IPS-20b (cell line): ENCODE results near the gene ZNF552.
"Not testable (repeated sequence)": the region's sequence is repeated elsewhere in the genome, so short reads cannot be mapped to it uniquely, and the experiment has no call there.

Experiments
- H3K27ac ChIP-seq: one replicate; pipeline ENCODE4 v1.5.1; 2013; ENCODE audit warnings: low read length
- H3K27me3 ChIP-seq: 2 replicates; pipeline ENCODE4 v1.6.1; 2013; ENCODE audit warnings: mild to moderate bottlenecking, low read length, inconsistent platforms; ENCODE audit not compliant: insufficient read depth
- H3K36me3 ChIP-seq: 2 replicates; pipeline ENCODE4 v1.6.1; 2013; ENCODE audit warnings: low read depth, mild to moderate bottlenecking, inconsistent platforms, low read length, moderate library complexity; ENCODE audit not compliant: insufficient read depth
- H3K4me1 ChIP-seq: 2 replicates; pipeline ENCODE4 v1.6.1; 2013; ENCODE audit warnings: mild to moderate bottlenecking, control low read depth, inconsistent platforms, low read length, moderate library complexity; ENCODE audit not compliant: insufficient read depth
- H3K4me3 ChIP-seq: 2 replicates; pipeline ENCODE4 v1.5.1; 2013; ENCODE audit warnings: mild to moderate bottlenecking, low read length, inconsistent platforms
- H3K9ac ChIP-seq: 2 replicates; pipeline ENCODE4 v1.6.1; 2013; ENCODE audit warnings: low read depth, mild to moderate bottlenecking, inconsistent platforms, low read length, moderate library complexity
- H3K9me3 ChIP-seq: 2 replicates; pipeline ENCODE4 v1.6.1; 2013; ENCODE audit warnings: mild to moderate bottlenecking, low read depth, low read length, inconsistent platforms; ENCODE audit not compliant: insufficient read depth

Gene ZNF552

DNA sequence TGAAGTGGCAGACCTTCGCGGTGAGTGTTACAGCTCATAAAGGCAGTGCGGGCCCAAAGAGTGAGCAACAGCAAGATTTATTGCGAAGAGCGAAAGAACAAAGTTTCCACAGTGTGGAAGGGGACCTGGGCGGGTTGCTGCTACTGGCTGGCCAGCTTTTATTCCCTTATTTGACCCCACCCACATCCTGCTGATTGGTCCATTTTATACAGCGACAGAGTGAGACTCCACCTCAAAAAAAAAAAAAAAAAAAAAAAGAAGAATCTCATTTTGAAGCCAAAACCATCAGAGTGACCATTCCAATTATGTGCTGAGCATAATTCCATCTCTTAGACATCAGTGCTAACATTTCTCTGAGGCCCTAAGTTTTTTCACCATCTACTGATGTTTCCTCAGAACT, 1.9 kb upstream of the ZNF552 start:
- no peak overlapping the region for H3K27ac ChIP-seq
- H3K27me3 ChIP-seq, result no peaks in the 10 kb centered on the region
- peaks cover 9% of the 10 kb centered on the region; the same call in 1 of the 2 replicates for H3K4me1 ChIP-seq
- H3K36me3 ChIP-seq, result peaks cover 25% of the 10 kb centered on the region
- H3K9ac ChIP-seq, result no peak overlapping the region
- no peak overlapping the region for H3K4me3 ChIP-seq
- H3K9me3 ChIP-seq, result no peaks in the 10 kb centered on the region

DNA sequence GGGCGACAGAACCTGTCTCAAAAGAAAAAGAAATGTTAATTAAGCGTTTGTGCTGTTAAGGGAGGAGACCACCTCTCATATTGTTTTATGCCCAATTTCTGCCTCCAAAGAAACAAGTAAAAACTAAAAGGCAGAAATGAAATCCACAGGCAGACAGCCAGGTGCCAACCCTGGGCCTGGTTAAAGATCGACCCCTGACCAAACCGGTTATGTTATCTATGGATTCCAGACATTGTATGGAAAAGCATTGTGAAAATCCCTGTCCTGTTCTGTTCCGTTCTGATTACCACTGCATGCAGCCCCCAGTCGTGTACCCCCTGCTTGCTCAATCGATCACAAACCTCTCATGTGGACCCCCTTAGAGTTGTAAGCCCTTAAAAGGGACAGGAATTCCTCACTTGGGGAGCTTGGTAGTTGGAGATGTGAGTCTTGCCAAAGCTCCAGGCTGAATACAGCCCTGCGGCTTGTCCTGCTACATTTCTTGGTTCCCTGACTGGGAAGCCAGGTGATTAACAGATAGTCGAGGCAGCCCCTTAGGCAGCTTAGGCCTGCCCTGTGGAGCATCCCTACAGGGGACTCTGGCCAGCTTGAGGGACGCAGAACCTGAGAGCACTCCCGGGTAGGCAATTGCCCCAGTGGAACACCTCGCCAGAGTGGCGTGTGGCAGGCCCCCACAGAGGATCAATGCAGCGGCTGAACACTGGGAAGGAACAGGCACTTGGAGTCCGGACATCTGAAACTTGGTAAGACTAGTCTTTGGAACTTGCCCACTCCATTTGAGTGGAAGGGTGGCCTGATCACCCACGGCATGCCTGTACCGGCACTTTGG, 748 bp upstream of the ZNF552 start:
- Histone ChIP-seq H3K9me3 (no peaks in the 10 kb centered on the region), H3K4me1 (peaks cover 6% of the 10 kb centered on the region; the same call in 1 of the 2 replicates), H3K9ac (no peak overlapping the region), H3K27me3 (no peaks in the 10 kb centered on the region), H3K27ac (no peak overlapping the region), H3K4me3 (peak overlapping the region; percentile 99; the same call in 1 of the 2 replicates), H3K36me3 (peaks cover 21% of the 10 kb centered on the region)

DNA sequence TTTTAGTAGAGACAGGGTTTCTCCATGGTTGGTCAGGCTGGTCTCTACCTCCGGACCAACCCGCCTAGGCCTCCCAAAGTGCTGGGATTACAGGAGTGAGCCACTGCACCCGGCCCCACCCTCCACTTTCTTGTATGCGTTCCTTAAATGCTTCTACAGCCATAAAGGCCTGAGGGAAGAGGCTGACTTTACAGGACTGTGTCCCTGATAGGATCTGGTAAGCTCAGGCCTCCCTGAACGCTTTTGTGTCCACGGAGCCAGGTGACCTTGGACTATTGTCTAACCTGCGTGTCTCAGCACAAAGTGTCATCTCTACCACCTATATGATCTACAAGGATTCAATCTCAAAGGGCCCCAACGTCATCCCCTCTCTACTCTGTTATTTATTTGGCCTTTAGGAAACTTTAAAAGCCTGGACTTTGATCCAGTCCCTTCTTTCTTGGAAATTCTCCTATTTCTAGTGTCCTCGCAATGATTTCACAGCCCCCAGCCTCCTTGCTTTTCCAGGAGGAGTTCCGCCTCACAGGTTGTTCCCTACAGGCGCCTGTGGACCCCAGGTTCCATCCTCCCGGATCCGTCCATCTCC, 701 bp downstream of the ZNF552 start:
- H3K9ac ChIP-seq, result peak overlapping the region; percentile 95
- no peaks in the 10 kb centered on the region for H3K9me3 ChIP-seq
- H3K4me3 ChIP-seq, result peak overlapping the region; percentile 99
- H3K4me1 ChIP-seq, result peaks cover 6% of the 10 kb centered on the region; the same call in 1 of the 2 replicates
- H3K27ac ChIP-seq, result peak overlapping the region; percentile 80
- no peaks in the 10 kb centered on the region for H3K27me3 ChIP-seq
- H3K36me3 ChIP-seq, result peaks cover 35% of the 10 kb centered on the region

DNA sequence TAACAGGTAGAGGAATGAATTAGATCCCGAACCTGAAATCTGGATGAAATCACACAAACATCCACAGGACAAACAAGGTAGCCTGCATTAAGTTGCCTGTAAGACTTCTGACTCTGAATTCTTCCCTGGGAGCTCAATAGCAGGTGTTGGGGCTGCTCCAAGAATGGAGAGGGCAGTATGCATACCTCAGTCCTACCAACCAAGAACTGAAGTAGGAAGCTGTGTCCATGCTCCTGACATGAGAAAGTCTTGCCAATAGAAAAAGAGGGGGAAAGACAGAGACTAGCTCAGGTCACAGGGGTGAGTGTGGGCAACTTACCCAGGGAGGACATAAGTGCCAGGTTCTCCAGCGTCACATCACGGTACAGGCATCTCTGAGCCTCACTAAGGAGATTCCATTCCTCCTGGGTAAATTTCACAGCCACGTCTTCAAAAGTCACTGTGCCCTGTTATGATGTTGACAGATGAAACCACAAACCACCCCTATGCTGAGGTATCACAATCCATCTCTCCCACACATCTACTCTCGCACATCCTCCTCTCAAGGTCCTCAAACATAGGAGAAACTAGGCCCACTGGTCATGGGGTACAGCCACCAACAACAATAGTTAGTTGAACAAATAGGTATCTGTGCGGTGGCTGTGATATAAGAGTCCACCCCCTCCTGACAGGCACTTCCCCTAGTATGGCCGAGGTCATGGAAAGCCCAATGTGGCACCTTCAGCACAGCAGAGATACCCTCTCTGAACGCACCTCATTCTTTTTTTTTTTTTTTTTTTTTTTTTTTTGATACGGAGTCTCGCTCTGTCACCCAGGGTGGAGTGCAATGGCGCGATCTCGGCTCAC, 1.5 kb downstream of the ZNF552 start:
- H3K27me3 ChIP-seq, H3K27ac ChIP-seq, H3K9ac ChIP-seq, H3K4me1 ChIP-seq, H3K9me3 ChIP-seq: not testable (repeated sequence)
- H3K4me3 ChIP-seq, result peak overlapping the region; percentile 99; the same call in 1 of the 2 replicates
- peaks cover 42% of the 10 kb centered on the region for H3K36me3 ChIP-seq

DNA sequence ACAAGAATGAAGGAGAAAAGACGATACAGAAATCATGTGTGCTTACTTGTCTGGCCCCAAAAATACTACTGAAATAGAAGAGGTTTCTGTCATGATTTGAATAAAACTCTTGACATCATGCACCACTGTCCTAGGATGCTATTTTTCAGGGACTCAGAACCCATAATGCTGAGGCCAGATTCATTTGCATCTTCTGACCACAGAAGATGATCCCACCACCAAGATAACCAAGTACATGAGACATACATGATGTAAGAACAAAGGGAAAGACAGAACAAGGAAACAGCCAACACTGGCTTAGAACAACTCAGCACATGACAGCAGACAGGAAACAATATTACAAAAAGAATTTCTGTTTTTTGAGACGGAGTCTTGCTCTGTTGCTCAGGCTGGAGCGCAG, 2.5 kb downstream of the ZNF552 start:
- H3K36me3 ChIP-seq, result peaks cover 51% of the 10 kb centered on the region
- no peaks in the 10 kb centered on the region for H3K27me3 ChIP-seq
- no peak overlapping the region for H3K4me3 ChIP-seq
- no peak overlapping the region for H3K9ac ChIP-seq
- H3K27ac ChIP-seq, result no peak overlapping the region
- no peaks in the 10 kb centered on the region for H3K9me3 ChIP-seq
- H3K4me1 ChIP-seq, result no peaks in the 10 kb centered on the region; the same call in 1 of the 2 replicates

DNA sequence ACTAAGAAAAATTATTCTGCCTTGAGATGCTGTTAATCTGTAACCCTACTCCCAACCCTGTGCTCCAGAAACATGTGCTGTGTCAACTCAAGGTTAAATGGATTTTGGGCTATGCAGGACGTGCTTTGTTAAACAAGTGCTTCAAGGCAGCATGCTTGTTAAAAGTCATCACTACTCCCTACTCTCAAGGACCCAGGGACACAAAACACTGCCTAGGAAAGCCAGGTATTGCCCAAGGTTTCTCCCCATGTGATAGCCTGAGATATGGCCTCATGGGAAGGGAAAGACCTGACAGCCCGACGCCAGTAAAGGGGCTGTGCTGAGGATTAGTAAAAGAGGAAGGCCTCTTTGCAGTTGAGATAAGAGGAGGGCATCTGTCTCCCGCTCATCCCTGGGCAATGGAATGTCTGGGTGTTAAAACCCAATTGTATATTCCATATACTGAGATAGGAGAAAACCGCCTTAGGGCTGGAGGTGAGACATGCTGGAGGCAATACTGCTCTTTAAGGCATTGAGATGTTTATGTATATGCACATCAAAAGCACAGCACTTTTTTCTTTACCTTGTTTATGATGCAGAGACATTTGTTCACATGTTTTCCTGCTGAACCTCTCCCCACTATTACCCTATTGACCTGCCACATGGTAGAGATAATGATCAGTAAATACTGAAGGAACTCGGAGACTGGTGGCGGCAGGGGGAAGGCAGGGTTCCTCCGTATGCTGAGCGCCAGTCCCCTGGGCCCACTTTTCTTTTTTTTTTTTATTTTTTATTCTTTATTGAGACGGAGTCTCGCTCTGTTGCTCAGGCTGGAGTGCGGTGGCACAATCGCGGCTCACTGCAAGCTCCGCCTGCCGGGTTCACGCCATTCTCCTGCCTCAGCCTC, 4.1 kb downstream of the ZNF552 start:
- H3K4me3 ChIP-seq, H3K4me1 ChIP-seq, H3K9ac ChIP-seq, H3K27ac ChIP-seq, H3K9me3 ChIP-seq, H3K27me3 ChIP-seq: not testable (repeated sequence)
- peaks cover 51% of the 10 kb centered on the region for H3K36me3 ChIP-seq

DNA sequence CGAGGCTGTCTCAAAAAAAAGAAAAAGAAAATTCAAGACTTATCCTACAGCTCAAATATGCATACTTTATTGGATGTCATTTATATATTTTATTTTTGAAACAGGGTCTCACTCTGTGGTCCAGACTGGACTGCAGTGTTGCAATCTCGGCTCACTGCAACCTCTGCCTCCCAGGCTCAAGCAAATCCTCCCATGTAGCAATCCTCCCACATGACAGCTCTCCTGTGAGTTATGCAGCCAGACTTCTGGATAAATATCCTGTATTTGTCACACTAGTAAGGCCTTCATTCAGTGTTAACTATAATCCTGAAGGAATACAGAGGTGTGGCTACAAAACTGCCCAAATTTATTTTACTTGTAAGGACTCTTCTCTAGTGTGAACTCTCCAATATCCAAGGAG, 7.2 kb downstream of the ZNF552 start:
- Histone ChIP-seq H3K27ac (no peak overlapping the region), H3K36me3 (peaks cover 41% of the 10 kb centered on the region), H3K27me3 (no peaks in the 10 kb centered on the region), H3K9me3 (no peaks in the 10 kb centered on the region), H3K9ac (no peak overlapping the region), H3K4me1 (peaks cover 10% of the 10 kb centered on the region; the same call in 1 of the 2 replicates), H3K4me3 (no peak overlapping the region)

DNA sequence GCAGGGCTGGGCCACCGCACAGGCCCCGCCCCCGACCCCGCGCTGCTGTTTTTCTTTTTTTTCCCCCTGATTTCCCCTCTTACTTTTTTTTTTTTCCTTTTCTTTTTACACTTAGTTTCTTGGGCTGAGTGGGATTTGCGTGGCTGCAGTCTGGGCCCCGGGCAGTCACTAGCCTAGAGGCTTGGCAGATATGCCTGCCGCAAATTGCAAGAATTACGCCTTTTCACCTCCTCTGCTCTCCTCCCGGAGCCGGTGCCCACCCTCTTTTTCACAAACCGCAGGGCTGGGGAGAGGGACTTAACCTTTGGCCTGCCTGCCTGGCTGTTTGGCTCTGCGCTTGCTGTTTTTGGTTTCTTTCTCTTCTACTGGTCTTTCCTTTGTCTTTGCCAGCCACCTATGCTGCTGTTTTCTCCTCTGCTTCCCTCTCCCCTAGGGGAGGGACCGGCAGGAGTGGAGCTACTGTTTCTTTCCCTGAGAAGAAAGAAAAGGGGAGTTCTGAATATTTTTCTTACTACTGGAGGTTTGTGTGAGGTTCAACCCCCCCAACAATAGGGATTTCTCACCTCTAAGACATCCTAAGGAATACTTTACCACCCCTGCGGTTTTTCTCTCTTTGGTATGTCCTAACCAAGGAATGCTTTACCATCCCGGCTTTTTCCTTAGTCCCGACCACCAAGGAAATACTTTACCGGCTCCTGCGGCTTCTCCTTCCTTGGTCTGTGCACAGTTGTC, 11.0 kb downstream of the ZNF552 start:
- H3K9ac ChIP-seq, result peak overlapping the region; percentile 91

DNA sequence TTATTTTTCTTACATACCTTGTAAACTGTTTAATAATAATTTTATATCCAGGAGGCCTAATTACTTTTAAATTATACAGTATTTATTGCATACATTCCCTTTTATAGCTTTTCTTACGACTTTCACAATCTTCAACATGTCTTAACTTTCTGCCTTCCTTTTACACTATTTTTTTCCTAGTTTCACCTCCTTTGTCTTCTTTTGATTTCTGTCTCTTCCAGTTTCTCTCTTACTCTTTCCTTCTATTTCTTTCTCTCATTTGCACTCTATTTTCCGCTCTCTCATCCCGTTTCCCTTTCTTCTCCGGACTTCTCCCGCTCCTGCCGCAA, 11.5 kb downstream of the ZNF552 start:
- Histone ChIP-seq H3K4me1 (peaks cover 41% of the 10 kb centered on the region), H3K36me3 (peaks cover 9% of the 10 kb centered on the region), H3K27me3 (no peaks in the 10 kb centered on the region), H3K27ac (peak overlapping the region; percentile 80), H3K9ac (peak overlapping the region; percentile 91), H3K9me3 (no peaks in the 10 kb centered on the region), H3K4me3 (peak overlapping the region; percentile 75)

More for the DNA sequence above, 11.0 kb downstream of the ZNF552 start:
- Histone ChIP-seq H3K27me3 (no peaks in the 10 kb centered on the region), H3K4me3 (peak overlapping the region; percentile 75), H3K4me1 (peaks cover 41% of the 10 kb centered on the region), H3K27ac (peak overlapping the region; percentile 80), H3K9me3 (no peaks in the 10 kb centered on the region), H3K36me3 (peaks cover 14% of the 10 kb centered on the region)

DNA sequence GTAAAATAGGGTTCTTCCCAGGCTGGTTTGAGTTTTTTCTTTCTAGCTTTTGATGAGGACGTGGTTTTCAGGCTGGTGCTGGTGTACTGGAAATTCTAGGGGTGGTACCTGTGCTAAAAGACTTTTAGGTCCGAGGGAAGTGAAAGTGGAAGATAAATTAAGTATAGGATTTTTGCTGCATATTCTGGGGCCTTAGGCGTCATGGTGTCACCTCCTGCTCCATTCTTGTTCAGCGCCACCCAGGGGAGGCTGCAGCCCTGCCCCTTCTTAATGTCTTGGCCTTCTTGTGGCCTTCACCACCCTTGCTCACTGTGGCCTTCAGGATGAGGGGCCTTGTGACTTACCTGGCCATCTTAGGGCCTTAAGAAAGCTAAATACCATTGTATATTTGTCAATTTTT, 12.4 kb downstream of the ZNF552 start:
- 0 out of 2 replicates have a peak overlapping the region, but pooled peaks have one; percentile 11 for H3K9ac ChIP-seq
- 0 out of 2 replicates have a peak overlapping the region, but pooled peaks have one; percentile 18 for H3K4me3 ChIP-seq
- no peaks in the 10 kb centered on the region for H3K27me3 ChIP-seq
- no peak overlapping the region for H3K27ac ChIP-seq
- no peaks in the 10 kb centered on the region for H3K9me3 ChIP-seq
- no peaks in the 10 kb centered on the region; the same call in 1 of the 2 replicates for H3K36me3 ChIP-seq
- H3K4me1 ChIP-seq, result peaks cover 41% of the 10 kb centered on the region
